ENCODE results near the gene SPATS2L. TPM values are rescaled to one million over a fixed set of nuclear protein-coding genes. Genes with fewer than 3 reads are reported as not detected.

SPATS2L gene
- total RNA-seq, 4 donors from 2014 or later: 68.1 to 115 (median 94.9) TPM

- no peak for TF ChIP-seq CTCF (IDR thresholded peaks at IDR 0.05)
- ATAC-seq (ENCODE audit: low FRiP score) (peak; percentile 52), DNase-seq (ENCODE audit: low spot score) (no peak)
Observed at GRCh38 chr2:200359552-200359951, 53.1 kb downstream of the SPATS2L start.

- DNase-seq (ENCODE audit: low spot score) (no peak), ATAC-seq (ENCODE audit: low FRiP score) (no peak)
- no peak for TF ChIP-seq CTCF (IDR thresholded peaks at IDR 0.05)
Observed at GRCh38 chr2:200360364-200360763, 53.9 kb downstream of the SPATS2L start.

- no peak for TF ChIP-seq CTCF (IDR thresholded peaks at IDR 0.05)
- ATAC-seq (ENCODE audit: low FRiP score) (no peak), DNase-seq (ENCODE audit: low spot score) (no peak)
Observed at GRCh38 chr2:200362202-200362917, 55.9 kb downstream of the SPATS2L start.

GRCh38 chr2:200363279-200363678 lies 56.8 kb downstream of the SPATS2L start:
- TF ChIP-seq CTCF (IDR thresholded peaks at IDR 0.05): no peak
- ATAC-seq (ENCODE audit: low FRiP score) (no peak), DNase-seq (ENCODE audit: low spot score) (no peak)

GRCh38 chr2:200364142-200364541 lies 57.6 kb downstream of the SPATS2L start:
- DNase-seq (ENCODE audit: low spot score): no peak
- TF ChIP-seq CTCF (IDR thresholded peaks at IDR 0.05): no peak

GRCh38 chr2:200364620-200365019 lies 58.1 kb downstream of the SPATS2L start:
- DNase-seq (ENCODE audit: low spot score) (no peak), ATAC-seq (ENCODE audit: low FRiP score) (no peak)
- no peak for TF ChIP-seq CTCF (IDR thresholded peaks at IDR 0.05)

More at GRCh38 chr2:200364142-200364541, 57.6 kb downstream of the SPATS2L start:
- no peak for ATAC-seq (ENCODE audit: low FRiP score)

GRCh38 chr2:200365209-200365608 lies 58.7 kb downstream of the SPATS2L start:
- ATAC-seq (ENCODE audit: low FRiP score): no peak
- no peak for TF ChIP-seq CTCF (IDR thresholded peaks at IDR 0.05)
- DNase-seq (ENCODE audit: low spot score): no peak
